Neutrophil (primary cell): Measurements from ENCODE around the gene SPATA17.
"Not testable (repeated sequence)": the region's sequence is repeated elsewhere in the genome, so short reads cannot be mapped to it uniquely, and the experiment has no call there.

Experiments
- H3K27ac ChIP-seq: fragments of 200-600 bp; sonication (generic); 2 replicates; pipeline ENCODE4 v1.5.1; 2016; ENCODE audit warnings: mild to moderate bottlenecking, moderate library complexity
- H3K27me3 ChIP-seq: fragments of 200-600 bp; sonication (generic); 2 replicates; pipeline ENCODE4 v1.6.0; 2016; ENCODE audit warnings: mild to moderate bottlenecking
- H3K36me3 ChIP-seq: fragments of 200-600 bp; sonication (generic); 2 replicates; pipeline ENCODE4 v1.5.1; 2017
- H3K4me1 ChIP-seq, 2 experiments: fragments of 200-600 bp in 1 of 2; sonication (generic) in 1 of 2; 1 replicate in 1 of 2; 2 replicates in 1 of 2; pipeline versions ENCODE4 v1.5.1 to v1.6.1; 2013 to 2016; ENCODE audit warnings: low read depth in 1 of 2, low read length in 1 of 2, mild to moderate bottlenecking in 1 of 2, moderate library complexity in 1 of 2; ENCODE audit not compliant: control insufficient read depth in 1 of 2, insufficient read depth in 1 of 2
- H3K4me3 ChIP-seq, 2 experiments: fragments of 200-600 bp in 1 of 2; sonication (generic) in 1 of 2; 1 replicate in 1 of 2; 2 replicates in 1 of 2; pipeline ENCODE4 v1.5.1; 2013 to 2016; ENCODE audit warnings: low read depth in 1 of 2, low read length in 1 of 2, mild to moderate bottlenecking in 1 of 2, moderate library complexity in 1 of 2
- H3K9me3 ChIP-seq: fragments of 200-600 bp; sonication (generic); 2 replicates; pipeline ENCODE4 v1.5.1; 2016
- TF ChIP-seq, protein P1 (sequence below): fragments of 200-600 bp; sonication (generic); IDR thresholded peaks from 2 replicates; pipeline ENCODE4 v1.5.1; 2016; ENCODE audit warnings: antibody characterized with exemption

SPATA17 gene

GRCh38 chr1:217681806-217682205 lies 50.7 kb downstream of the SPATA17 start:
- H3K27ac ChIP-seq: no peak overlapping the region
- H3K4me1 ChIP-seq: no peaks in the 10 kb centered on the region
- TF ChIP-seq, protein P1, sequence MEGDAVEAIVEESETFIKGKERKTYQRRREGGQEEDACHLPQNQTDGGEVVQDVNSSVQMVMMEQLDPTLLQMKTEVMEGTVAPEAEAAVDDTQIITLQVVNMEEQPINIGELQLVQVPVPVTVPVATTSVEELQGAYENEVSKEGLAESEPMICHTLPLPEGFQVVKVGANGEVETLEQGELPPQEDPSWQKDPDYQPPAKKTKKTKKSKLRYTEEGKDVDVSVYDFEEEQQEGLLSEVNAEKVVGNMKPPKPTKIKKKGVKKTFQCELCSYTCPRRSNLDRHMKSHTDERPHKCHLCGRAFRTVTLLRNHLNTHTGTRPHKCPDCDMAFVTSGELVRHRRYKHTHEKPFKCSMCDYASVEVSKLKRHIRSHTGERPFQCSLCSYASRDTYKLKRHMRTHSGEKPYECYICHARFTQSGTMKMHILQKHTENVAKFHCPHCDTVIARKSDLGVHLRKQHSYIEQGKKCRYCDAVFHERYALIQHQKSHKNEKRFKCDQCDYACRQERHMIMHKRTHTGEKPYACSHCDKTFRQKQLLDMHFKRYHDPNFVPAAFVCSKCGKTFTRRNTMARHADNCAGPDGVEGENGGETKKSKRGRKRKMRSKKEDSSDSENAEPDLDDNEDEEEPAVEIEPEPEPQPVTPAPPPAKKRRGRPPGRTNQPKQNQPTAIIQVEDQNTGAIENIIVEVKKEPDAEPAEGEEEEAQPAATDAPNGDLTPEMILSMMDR: no peak
- no peaks in the 10 kb centered on the region for H3K9me3 ChIP-seq
- no peaks in the 10 kb centered on the region for H3K27me3 ChIP-seq
- no peaks in the 10 kb centered on the region for H3K36me3 ChIP-seq
- H3K4me3 ChIP-seq: no peak overlapping the region

DNA sequence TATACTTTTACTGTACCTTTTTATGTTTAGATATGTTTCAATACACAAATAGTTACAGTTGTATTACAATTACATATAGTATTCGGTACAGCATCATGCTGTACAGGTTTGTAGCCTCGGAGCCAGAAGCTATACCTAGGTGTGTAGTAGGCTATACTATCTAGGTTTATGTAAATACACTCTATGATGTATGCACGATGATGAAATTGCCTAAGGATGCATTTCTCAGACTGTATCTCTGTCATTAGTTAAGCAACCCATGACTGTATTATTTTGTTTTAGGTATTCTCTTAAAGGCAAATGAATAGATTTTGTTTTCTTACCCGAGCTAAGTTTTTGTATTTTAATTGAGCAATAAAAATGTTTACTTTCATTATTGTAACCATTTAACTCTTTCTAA lies 56.4 kb downstream of the SPATA17 start:
- TF ChIP-seq, protein P1: no peak
- Histone ChIP-seq H3K4me3 (no peak overlapping the region), H3K27me3 (no peaks in the 10 kb centered on the region), H3K9me3 (no peaks in the 10 kb centered on the region), H3K27ac (no peak overlapping the region), H3K36me3 (no peaks in the 10 kb centered on the region), H3K4me1 (no peaks in the 10 kb centered on the region)

- H3K4me3 ChIP-seq, H3K9me3 ChIP-seq, H3K27ac ChIP-seq, H3K36me3 ChIP-seq, H3K4me1 ChIP-seq, H3K27me3 ChIP-seq: not testable (repeated sequence)
These were observed 65.0 kb downstream of the SPATA17 start for GRCh38 chr1:217696140-217696539.

DNA sequence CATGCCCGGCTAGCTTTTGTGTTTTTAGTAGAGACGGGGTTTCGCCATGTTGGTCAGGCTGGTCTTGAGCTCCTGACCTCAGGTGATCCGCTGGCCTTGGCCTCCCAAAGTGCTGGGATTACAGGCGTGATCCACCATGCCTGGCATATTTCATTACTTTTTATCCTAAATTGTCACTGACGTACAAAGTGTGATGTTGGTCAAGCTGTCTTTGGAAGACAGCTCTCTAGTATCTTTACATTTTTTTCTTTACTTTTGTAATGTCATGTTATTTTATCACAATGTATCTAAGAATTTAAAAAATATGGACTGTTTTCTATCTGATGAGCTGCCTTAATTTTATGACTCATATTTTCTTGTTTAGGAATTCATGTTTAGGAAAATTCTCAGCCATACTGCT lies 72.2 kb downstream of the SPATA17 start:
- TF ChIP-seq, protein P1: no peak
- H3K27ac ChIP-seq: no peak overlapping the region
- no peaks in the 10 kb centered on the region for H3K4me1 ChIP-seq
- H3K9me3 ChIP-seq: no peaks in the 10 kb centered on the region
- H3K27me3 ChIP-seq: no peaks in the 10 kb centered on the region
- H3K4me3 ChIP-seq: no peak overlapping the region
- H3K36me3 ChIP-seq: no peaks in the 10 kb centered on the region

- no peaks in the 10 kb centered on the region for H3K9me3 ChIP-seq
- H3K27me3 ChIP-seq: no peaks in the 10 kb centered on the region
- no peaks in the 10 kb centered on the region for H3K36me3 ChIP-seq
- no peaks in the 10 kb centered on the region for H3K4me1 ChIP-seq
- H3K4me3 ChIP-seq: no peak overlapping the region
- TF ChIP-seq, protein P1: no peak
- no peak overlapping the region for H3K27ac ChIP-seq
These were observed 81.9 kb downstream of the SPATA17 start for GRCh38 chr1:217712925-217713597.

- H3K9me3 ChIP-seq: no peaks in the 10 kb centered on the region
- H3K4me3 ChIP-seq: no peak overlapping the region
- H3K27ac ChIP-seq: no peak overlapping the region
- H3K4me1 ChIP-seq: no peaks in the 10 kb centered on the region
- TF ChIP-seq, protein P1: no peak
- H3K36me3 ChIP-seq: no peaks in the 10 kb centered on the region
- H3K27me3 ChIP-seq: no peaks in the 10 kb centered on the region
These were observed 84.5 kb downstream of the SPATA17 start for GRCh38 chr1:217715681-217716080.
